GM12864 (cell line): ENCODE results near the gene ZNF792.

Experiments
- DNase-seq: peaks from one replicate; pipeline ENCODE4 v3.0.0-alpha.2; 2011; ENCODE audit warnings: low read depth
- H3K4me3 ChIP-seq: 2 replicates; pipeline ENCODE4 v1.5.1; 2011; ENCODE audit warnings: mild to moderate bottlenecking, low read depth, low read length, control low read depth
- TF ChIP-seq, protein P1 (sequence below): IDR thresholded peaks from 2 replicates; pipeline ENCODE4 v1.5.1; 2011; ENCODE audit warnings: low read depth, mild to moderate bottlenecking, moderate library complexity, low read length, control low read depth, inconsistent platforms; ENCODE audit errors: missing control alignments

ZNF792 gene

DNA sequence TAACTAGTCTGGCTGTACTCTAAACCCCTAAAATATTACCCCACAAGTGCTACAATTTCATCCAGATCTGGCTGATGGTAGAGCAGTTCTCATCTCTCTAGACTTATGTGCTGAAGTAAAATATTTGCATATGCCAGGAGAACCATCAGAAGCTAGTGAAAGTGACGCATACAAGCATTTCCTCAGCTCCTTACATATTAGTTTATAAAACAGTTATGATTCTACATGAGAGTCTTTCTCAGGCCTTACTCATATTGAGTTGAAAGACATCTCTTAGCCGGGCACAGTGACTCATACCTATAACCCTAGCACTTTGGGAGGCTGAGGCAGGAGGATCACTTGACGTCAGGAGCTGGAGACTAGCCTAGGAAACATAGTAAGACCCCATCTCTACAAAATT is 53.3 kb downstream of the ZNF792 start:
- TF ChIP-seq, protein P1, sequence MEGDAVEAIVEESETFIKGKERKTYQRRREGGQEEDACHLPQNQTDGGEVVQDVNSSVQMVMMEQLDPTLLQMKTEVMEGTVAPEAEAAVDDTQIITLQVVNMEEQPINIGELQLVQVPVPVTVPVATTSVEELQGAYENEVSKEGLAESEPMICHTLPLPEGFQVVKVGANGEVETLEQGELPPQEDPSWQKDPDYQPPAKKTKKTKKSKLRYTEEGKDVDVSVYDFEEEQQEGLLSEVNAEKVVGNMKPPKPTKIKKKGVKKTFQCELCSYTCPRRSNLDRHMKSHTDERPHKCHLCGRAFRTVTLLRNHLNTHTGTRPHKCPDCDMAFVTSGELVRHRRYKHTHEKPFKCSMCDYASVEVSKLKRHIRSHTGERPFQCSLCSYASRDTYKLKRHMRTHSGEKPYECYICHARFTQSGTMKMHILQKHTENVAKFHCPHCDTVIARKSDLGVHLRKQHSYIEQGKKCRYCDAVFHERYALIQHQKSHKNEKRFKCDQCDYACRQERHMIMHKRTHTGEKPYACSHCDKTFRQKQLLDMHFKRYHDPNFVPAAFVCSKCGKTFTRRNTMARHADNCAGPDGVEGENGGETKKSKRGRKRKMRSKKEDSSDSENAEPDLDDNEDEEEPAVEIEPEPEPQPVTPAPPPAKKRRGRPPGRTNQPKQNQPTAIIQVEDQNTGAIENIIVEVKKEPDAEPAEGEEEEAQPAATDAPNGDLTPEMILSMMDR, result no peak
- no peak for DNase-seq
- no peak overlapping the region for H3K4me3 ChIP-seq
